ENCODE results near the gene SULT1A2.
"Not testable (repeated sequence)": the region's sequence is repeated elsewhere in the genome, so short reads cannot be mapped to it uniquely, and the experiment has no call there.

SULT1A2 gene

GRCh38 chr16:28589930-28590329 lies 6.9 kb downstream of the SULT1A2 start:
- no peak for DNase-seq

GRCh38 chr16:28589069-28589468 lies 7.8 kb downstream of the SULT1A2 start:
- DNase-seq: no peak

GRCh38 chr16:28587386-28587785 lies 9.5 kb downstream of the SULT1A2 start:
- DNase-seq: no peak

GRCh38 chr16:28586466-28586865 lies 10.4 kb downstream of the SULT1A2 start:
- DNase-seq: no peak

GRCh38 chr16:28585674-28586073 lies 11.2 kb downstream of the SULT1A2 start:
- DNase-seq: no peak

GRCh38 chr16:28580726-28581315 lies 16.0 kb downstream of the SULT1A2 start:
- no peak for DNase-seq

- DNase-seq: no peak
Observed at GRCh38 chr16:28575446-28576109, 21.3 kb downstream of the SULT1A2 start.

GRCh38 chr16:28574925-28575324 lies 21.9 kb downstream of the SULT1A2 start:
- DNase-seq: no peak

GRCh38 chr16:28573738-28574718 lies 22.8 kb downstream of the SULT1A2 start:
- DNase-seq: no peak

- DNase-seq: no peak
Observed at GRCh38 chr16:28572696-28573510, 23.9 kb downstream of the SULT1A2 start.

GRCh38 chr16:28569968-28570752 lies 26.7 kb downstream of the SULT1A2 start:
- DNase-seq: no peak

- no peak for DNase-seq
Observed at GRCh38 chr16:28569021-28569420, 27.8 kb downstream of the SULT1A2 start.

GRCh38 chr16:28567292-28567691 lies 29.6 kb downstream of the SULT1A2 start:
- DNase-seq: no peak

- not testable (repeated sequence) for DNase-seq
Observed at GRCh38 chr16:28566233-28566925, 30.5 kb downstream of the SULT1A2 start.

GRCh38 chr16:28563218-28563617 lies 33.6 kb downstream of the SULT1A2 start:
- no peak for DNase-seq

- no peak for DNase-seq
Observed at GRCh38 chr16:28562199-28562598, 34.7 kb downstream of the SULT1A2 start.

- no peak for DNase-seq
Observed at GRCh38 chr16:28561557-28562187, 35.2 kb downstream of the SULT1A2 start.

GRCh38 chr16:28558456-28558855 lies 38.4 kb downstream of the SULT1A2 start:
- no peak for DNase-seq

GRCh38 chr16:28556914-28557320 lies 39.9 kb downstream of the SULT1A2 start:
- DNase-seq: peak; percentile 34 to 73

GRCh38 chr16:28555561-28555960 lies 41.3 kb downstream of the SULT1A2 start:
- no peak for DNase-seq

All from NCI-H524 (cell line).